GM18951 (cell line): ENCODE measurements around the gene HDGF.

Source experiments
- POLR2A ChIP-seq: IDR thresholded peaks from 4 replicates; pipeline ENCODE4 v1.6.1; 2011; ENCODE audit warnings: mild to moderate bottlenecking; ENCODE audit not compliant: insufficient read length, insufficient read depth; ENCODE audit errors: extremely low read depth
- in situ Hi-C: fragments of 300-500 bp; cut with MboI; formaldehyde crosslinking; loops from one replicate; pipeline ENCODE4 v1.12.0; 2022; ENCODE audit warnings: low sequenced_read_pairs, mixed read lengths, inconsistent platforms; ENCODE audit not compliant: unreplicated experiment

Gene HDGF

DNA sequence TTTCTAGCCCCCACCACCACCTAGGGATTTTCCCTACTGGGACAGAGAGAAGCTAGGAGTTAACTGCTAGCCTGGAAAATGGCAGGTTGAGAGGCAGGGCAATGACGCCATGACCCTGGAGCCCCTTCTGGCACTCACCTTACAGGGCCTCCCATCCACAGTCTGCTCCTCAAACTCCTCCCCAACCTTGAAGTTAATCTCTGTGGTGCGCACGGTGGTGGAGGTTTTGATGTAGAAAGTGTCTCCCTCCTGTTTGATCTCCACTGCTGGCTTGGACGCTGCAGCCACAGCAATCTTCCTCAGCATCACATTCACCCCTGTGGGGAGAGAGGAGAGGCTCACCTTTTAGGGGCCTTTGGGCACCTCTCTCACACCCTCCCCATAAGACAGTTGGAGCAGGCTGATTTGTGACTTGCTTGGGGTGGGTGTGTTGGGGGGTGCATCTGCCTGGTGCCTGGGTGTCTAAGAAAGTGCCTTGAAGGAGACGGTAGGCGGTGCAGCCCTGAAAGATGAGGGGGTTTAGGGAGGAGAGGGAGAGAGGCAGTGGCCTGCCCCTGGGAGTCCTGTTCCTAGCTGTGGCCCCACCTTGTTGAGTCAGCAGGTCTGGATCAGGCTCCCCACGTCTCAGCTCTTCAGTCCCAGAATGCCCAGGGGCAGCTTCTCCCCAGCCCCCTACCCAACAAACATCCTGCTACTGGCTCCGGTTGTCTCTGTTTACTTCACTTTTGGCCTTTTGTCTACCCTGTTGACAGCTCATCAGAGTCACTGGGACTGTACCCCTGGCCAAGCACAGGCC, 50.5 kb downstream of the HDGF start:
- TF ChIP-seq POLR2A = no peak

DNA sequence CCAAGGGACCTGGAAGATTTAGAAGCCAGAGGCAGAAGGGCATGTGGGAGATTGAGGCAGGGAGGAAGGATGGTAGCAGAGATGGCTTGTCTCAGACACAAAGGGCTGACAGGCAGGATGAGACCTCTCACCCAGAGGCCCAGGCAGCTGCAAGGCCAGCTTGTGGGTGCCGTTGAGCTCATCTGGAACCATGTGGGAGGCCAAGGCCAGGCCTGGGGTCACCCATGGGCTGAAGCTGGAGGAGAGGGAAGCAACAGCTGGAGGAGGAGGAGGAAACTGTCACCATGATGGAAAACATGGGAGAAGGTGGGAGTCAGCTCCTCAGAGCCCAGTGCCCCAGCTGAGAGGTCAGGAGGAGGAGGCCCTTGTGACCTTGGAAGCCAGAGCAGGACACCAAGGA, 52.5 kb downstream of the HDGF start:
- in situ Hi-C loops = loop anchor here (25.0 kb wide), 1 partner anchor 163 kb away; the partner anchor contains the start of genes INSRR and NTRK1
- TF ChIP-seq POLR2A = no peak

More for the DNA sequence above, 50.5 kb downstream of the HDGF start:
- in situ Hi-C loops = no loop called here

DNA sequence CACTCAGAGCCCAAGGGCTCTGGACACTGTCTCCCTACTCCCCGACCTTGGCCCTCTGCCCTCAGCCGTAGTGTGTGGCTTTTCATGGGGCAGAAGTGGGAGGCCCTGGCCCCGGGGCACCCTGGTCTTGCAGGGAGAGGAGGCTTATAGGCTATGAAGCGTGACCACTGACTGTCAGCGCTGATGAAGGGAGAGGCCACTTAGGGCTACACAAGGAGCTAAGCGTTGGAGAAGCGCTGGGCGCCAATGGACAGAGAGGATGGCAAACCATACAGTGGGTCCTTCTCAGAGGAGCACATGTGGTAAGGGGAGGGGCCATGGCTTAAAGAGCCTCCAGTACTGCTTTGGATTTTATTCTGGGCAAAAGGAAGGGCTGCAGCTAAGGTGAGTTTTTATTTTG, 54.0 kb downstream of the HDGF start:
- in situ Hi-C loops = loop anchor here (25.0 kb wide), 1 partner anchor 165 kb away; the partner anchor contains the start of genes INSRR and NTRK1
- no peak for TF ChIP-seq POLR2A

DNA sequence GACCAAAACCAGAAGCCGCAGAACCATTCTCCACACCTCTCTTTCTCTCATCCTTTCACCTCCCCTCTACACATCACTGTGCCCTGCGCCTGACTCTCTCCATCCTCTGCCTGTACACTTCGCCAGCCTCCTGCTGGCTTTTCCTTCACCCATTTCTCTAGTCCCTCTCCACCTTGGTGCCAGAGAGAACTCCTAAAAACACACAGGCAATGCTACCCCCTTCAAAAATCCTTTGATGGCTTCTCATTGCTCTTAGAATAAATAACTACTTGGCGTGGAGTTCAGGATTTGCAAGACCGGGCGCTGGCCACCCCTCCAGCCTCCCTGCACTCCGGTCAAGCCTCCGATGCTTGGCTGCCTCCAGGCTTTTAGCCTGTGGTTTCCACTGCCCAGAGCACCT, 54.7 kb downstream of the HDGF start:
- no peak for TF ChIP-seq POLR2A
- in situ Hi-C loops = loop anchor here (25.0 kb wide), 1 partner anchor 166 kb away; the partner anchor contains the start of genes INSRR and NTRK1

DNA sequence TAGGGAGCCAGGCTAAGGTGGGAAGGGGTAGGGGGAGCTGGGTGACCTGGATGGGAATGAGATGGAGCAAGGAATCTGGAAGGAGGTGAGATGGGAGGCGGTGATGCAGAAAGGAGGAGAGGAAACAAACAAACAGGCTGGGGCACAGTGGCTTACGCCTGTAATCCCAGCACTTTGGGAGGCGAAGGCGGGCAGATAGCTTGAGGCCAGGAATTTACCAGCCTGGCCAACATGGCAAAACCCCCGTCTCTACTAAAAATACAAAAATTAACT, 56.8 kb downstream of the HDGF start:
- in situ Hi-C loops = loop anchor here (25.0 kb wide), 1 partner anchor 168 kb away; the partner anchor contains the start of genes INSRR and NTRK1
- TF ChIP-seq POLR2A = no peak

DNA sequence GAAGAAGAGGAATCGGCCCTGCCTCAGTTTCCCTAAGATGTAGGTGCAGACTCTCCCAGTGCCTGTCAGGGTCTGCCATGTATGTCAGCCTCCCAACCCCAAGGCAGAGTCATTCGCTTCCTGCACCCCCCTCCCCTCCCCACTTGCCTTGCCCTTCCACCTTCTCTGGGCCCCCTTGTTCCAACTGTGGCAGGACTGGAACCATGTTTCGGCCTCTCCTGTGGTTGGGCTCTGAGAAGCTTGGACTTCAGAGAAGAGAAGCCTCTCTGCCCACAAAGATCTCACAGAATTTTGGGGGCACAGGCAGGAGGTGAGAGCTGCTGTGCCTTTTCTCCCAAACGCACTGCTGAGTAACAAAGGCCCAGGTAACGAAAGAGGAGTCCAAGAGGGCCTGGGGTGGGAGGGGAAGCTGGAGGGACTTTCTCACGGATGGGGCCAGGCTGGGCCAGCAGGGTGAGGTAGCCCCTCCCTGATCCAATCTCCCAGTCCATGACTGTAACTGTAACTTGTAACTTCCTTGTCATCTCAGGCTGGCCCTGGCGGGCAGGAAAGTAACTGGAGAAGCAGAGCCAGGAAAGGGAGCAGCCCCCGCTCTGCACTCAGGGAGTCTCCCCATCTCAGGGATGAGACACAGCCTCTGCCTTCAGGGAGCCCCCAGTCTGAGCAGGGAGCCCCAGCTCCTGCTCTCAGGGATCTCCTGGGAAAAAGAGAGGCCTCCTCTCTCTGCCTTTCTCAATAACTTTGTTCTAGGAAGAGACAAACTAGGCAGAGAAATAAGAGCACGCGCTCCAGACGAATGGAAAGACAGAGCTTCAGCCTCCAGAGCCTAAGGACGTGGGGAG, 57.4 kb downstream of the HDGF start:
- TF ChIP-seq POLR2A = no peak

DNA sequence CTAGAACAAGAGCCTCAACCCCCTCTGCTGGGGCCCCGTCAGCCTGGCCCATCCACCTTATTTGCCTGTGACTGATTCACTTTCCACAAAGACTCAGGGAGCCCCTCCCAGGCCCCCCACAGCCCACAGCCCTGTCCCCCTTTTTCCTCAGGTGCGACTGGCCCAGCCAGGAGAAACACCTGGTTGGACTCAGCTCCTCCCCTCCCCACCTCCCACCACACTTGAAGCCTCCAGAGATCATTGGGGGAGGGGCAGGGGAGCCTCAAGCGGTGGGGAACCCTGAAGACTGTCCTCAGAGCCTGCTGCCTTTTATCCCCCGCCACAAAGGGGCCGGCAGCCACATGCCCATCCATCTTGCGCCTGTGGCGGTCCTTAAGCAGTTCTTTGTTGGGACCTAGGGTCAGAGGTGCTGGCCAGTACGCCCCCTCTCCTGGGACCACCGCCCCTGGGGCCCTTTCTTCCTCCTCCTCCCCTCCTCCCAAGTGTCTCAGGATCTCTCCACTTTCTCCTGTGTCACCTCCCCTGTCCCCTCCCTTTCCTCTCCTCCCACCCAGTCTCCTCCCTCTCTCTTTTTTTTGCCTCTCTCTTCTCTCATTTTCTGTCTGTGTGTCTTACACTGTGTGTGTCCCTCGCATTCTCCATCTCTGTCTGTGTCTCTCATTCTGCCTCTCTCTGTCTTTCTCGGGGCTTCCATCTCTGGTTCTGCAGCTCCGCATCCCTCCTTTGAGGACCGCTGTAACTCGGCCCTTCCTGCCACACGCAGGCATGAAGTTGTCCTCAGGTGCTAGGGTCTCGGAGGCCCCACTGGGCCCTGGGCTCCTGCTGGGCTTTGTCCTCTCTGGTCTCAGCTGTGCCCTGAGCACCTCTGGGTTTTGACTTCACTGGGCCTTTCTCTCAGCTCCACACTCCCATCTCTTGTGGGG, 58.3 kb downstream of the HDGF start:
- no peak for TF ChIP-seq POLR2A

More for the DNA sequence above, 57.4 kb downstream of the HDGF start:
- in situ Hi-C loops = loop anchor here (25.0 kb wide), 1 partner anchor 168 kb away; the partner anchor contains the start of genes INSRR and NTRK1

DNA sequence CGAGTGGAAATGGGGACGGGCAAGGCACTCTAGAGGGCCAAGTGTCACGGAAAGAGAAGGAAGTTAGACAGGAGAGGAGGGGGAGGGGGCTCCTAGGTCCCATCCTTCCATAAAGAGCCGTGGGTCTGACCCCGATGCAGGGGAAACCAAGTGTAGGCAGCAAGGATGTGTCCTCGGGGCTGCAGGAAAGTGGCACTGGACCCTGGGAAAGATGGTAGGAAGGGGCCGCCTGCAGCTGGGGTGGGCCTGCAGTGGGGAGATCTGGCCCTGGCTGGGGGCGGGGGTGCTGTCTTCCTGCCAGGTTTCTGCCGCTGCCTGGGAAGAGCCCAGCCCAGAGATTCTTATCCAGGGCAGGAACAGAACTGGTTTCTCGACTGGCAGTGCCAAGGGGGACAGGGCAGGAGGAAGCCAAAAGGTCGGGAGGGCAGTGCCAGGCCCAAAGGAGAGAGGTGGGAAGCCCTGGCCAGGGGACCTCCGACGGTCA, 59.0 kb downstream of the HDGF start:
- in situ Hi-C loops = loop anchor here (25.0 kb wide), 1 partner anchor 170 kb away; the partner anchor contains the start of genes INSRR and NTRK1

More for the DNA sequence above, 58.3 kb downstream of the HDGF start:
- in situ Hi-C loops = loop anchor here (25.0 kb wide), 1 partner anchor 169 kb away; the partner anchor contains the start of genes INSRR and NTRK1

More for the DNA sequence above, 59.0 kb downstream of the HDGF start:
- TF ChIP-seq POLR2A = no peak
